Esophagus mucosa (tissue), 1 donor: Measurements from ENCODE around the gene LRRC74A. TPM values are rescaled to one million over a fixed set of nuclear protein-coding genes. Genes with fewer than 3 reads are reported as not detected.
A peak's percentile ranks its signal among the peaks of the same experiment; 100 is the strongest.

ENCODE experiments used
- ATAC-seq: fragments of 200-7000 bp; cut with Tn5 transposase; one replicate; pipeline ENCODE4 v1.9.1; 2020
- total RNA-seq: library from RNA; stranded (reverse); gene quantifications from one replicate; pipeline ENCODE4 v1.2.4, GENCODE V29; 2023
- donor health status: DM: yes; HTN: yes; CAD: no.

LRRC74A gene
- not detected for total RNA-seq

GRCh38 chr14:76826122-76826521 lies at the start of gene LRRC74A:
LRRC74A (plus strand) TSS chr14:76826408; CDS start chr14:76826698, 290 bp downstream.
- peak; percentile 73 for ATAC-seq

GRCh38 chr14:76776428-76777251 lies 49.6 kb upstream of the LRRC74A start:
- ATAC-seq, result no peak

GRCh38 chr14:76777721-76778120 lies 48.5 kb upstream of the LRRC74A start:
- no peak for ATAC-seq

DNA sequence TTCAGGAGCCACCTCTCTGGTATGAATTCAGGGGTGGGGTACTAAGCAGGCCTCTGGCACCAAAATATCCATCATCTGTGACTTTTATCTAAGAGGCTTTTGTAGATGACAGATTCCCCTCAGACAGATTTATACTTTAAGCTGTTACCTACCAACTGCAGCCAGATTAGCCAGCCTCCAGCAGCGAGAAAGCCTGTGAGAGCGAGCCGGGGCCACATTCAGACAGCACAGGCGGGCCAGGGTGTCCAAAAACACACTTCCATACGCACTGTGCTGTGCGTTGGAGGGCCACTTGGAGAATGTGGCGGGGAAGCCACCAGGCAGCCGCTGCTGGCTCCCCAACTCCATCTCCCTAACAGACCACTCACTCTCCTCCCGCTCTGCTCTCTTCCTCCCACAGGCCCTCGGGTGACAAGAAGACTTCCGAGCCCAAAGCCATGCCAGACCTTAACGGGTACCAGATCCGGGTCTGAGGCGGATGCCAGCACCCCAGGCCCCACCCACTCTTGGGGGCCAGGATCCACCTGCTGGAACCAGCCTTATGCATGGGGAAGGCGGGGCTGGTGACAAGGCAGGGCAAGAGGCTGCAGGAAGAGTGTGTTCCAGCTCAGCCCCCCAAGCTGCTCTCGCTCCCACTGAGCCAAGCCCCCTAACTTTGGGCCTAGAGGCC lies 47.5 kb upstream of the LRRC74A start:
- no peak for ATAC-seq

DNA sequence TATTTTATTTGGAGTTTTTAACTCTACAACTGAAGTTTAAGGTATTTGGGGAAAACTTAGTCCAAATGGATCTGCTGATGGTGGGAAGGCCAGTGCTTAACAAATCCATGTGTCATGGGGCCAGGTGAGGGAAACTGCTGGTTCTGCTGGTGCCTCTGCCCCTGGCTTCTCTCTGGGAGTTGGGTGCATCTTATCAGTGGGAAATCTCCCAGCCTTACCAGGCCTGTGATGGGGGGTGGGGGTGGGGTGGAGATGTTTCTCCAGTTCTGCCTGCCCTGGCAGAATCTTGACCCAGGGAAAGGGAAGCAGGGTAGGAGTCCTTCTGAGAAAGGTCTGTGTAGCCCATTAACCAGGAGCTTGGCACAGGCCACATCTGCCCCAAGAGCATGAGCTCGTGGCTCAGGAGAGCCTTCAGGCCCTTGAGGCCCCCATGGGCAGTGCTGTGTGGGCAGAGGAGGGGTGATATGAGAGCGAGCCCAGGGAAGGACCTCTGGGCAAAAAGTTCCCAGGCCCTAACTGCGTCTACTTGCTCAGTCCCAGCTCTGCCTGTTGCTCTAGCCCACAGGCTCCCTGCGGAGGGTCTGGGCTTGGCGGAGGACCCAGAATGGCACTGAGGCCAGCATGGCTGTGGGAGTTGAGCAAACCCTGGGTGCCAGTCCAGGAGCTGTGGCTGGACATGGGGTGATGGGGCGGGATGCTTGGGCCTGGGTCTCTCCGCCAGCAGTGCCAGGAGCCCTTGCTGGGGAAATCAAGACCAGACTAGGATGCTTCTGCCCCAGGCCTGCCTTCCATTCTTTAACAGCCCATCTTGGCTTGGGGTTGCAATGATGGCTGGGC lies 46.8 kb upstream of the LRRC74A start:
- ATAC-seq, result no peak

GRCh38 chr14:76780058-76780345 lies 46.2 kb upstream of the LRRC74A start:
- ATAC-seq, result no peak

DNA sequence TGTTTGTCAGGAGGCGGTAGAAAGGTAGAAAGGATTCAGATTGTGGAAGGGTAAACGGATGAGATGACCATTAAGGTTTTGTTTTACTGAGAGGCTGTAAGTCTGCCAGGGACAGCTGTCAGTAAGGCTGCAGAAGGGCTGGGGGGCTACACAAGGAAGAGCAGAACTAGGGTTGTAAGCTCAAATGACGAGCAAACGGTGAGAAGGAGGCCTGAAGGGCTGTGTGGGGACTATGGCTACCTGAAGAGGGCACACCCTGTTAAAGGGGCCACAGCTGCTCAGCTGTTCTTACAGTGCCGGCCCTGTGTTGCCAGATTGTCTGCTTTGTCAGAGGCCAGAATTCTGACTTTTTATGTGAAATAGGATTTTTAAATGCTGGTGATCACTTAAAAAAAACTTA lies 45.8 kb upstream of the LRRC74A start:
- no peak for ATAC-seq

DNA sequence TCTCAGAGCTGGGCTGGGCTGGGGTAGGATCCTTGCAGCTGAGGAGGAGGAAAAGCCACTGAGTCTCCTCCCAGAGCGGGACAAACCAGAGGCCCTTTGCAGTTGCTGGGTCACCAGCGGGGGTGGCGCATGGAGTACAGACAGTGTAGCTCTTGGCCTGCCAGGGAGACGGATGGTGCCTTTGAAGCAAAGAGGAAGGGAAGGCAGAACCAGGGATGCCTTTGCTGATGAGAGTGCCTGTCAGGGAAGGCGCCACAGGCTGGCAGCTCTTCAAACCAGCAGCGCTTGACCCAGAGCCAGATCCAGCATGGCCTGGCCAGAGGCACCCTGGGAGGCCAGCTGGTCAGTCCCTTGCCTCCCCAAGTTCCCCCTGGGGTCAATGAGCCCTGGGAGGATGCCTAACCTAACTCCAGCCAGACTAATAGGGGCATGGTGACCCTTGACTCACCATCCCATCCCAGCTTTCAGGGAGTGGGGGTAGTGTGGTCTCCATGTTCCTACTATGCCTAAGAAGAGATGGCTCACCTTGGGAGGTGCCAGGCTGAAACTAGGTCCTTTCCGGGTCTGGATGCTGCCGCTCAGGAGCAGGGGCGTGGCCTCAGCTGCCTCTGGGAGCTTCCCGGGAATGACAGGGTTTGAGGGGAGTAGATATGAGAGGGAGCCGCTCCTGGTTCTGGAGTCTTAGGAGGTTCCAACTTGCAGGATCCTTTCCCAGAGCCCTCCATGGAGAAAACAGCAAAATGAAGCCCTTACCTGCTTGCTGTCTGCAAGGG lies 45.1 kb upstream of the LRRC74A start:
- no peak for ATAC-seq

DNA sequence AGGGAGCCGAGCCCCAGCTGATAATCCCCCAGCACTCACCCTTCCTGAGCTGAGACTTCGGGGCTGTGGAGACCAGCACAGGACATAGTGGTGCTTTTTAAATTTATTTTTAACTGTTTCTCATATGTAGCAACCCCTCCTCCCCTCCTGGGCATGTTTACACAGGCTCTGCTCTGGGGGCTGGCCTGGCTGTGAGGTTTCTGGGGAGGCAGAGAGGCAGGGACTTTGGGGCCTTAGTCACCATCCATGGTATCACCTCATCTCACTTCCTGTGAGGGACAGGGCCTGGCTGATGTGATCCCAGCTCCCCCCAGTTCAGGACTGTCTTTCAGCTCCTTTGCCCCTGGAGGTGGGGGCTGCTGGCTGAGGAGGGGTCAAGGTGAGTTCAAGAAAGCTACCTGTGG lies 44.6 kb upstream of the LRRC74A start:
- ATAC-seq, result no peak

DNA sequence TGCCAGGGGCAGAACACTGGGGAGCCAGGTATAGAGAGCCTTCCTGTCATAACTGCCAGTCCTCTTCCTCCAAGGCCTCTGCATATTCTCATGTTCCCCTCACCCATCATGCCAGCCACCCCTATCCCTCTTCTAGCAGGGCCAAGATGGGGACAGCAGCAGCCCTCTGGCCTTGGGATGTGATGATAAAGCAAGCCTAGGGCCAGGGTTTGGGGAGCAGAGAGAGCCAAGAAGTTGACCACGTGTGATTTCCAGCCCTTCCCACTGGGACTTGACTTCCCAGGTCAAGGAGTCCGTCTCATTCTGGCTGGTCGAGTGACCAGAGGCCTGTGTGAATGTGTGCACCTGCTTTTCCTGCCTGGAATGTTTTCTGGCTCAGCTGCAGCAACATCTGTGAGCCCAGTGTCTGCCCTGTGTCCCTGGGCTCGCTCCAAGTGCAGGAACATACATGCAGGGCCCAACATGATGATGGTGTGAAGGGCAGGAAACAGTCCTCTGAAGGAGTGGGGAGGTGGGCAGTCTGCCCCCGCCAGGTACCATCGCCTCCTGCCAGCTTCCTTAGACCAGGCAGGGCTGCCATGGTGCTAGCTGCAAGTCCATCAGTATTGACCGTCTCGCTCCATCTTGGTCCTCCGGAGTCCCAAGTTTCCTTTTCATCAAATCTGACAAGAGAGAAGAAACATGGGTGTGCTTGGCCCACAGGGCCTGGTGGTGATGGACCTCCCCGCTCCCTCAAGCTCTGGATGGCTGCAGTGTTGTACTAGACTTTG lies 43.9 kb upstream of the LRRC74A start:
- ATAC-seq, result no peak

DNA sequence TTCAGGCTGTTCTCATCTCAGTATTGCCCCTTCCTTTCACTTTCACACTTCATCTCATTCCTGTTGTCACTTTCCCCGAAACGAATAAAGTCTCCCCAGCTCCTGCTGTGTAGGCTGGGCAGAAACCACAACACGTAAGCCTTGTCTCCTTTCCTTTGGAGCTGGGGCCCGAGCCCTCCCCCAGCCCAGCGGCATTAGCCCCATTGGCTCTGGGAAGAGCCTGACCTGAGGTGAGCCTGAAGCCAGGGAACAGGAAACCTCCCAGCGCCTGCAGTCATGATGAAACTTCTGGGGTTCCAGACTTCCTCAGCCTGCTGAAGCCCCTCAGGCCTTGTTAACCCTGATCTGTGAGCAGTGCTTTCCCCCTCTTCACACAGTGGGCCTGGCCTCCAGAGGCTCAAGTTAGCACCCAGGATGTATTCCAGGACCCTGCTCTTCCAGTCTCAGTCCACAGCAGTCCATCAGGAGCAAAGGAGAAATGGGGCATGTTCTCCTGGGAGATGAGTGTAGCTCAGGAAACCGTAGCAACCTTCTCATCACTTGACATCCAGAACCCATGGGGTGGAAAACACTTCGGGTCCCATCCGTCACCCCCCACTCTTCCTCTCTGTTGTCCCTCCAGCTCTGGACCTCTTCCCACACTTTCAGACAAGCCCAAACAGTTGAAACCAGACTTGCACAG lies 43.2 kb upstream of the LRRC74A start:
- no peak for ATAC-seq

DNA sequence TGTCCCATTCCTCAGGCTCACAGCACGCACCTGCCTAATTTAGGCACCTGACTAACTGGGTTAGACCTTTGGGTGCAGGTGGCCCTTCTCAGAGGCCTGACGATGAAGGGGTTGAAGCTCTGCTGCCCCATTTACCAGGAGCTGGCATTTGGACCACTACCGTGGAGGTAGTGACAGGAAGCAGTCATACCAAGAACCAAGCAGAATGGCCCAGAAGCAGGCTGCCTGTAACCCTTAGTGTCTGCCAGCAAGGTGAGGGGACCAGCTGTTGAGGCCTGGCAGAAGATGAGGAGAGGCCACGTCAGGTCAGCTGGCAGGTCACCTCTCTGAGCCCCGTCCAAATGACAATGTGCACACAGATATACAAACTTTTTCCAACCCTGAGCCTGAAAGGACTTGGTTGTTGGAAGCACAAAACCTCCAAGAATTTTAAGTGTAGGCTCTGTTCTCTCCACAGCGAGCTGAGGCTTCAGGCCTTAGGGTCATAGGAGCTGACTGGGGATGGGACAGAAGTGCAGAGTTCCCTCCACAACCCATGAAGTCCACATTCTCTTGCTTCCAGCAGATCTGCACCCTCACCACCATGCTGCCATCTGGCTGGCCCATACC lies 41.8 kb upstream of the LRRC74A start:
- no peak for ATAC-seq

DNA sequence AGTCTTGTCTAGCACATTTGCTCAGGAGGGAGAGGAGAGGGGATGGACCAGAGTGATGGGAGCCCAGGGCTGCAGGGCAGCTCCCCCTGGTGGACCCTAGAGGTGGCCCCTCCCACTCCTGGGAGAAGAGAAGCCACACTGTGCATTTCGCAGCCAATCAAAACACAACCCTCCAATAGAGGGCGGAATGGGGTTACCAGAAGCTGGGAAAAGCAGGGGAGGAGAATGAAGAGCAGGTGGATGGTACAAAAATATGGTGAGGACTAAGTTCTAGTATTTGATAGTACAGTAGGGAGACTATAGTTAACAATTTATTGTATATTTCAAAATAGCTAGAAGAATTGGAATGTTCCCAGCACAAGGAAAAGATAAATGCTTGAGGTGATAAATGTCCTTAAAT lies 41.3 kb upstream of the LRRC74A start:
- peak; percentile 83 for ATAC-seq

GRCh38 chr14:76786601-76787000 lies 39.6 kb upstream of the LRRC74A start:
- no peak for ATAC-seq

DNA sequence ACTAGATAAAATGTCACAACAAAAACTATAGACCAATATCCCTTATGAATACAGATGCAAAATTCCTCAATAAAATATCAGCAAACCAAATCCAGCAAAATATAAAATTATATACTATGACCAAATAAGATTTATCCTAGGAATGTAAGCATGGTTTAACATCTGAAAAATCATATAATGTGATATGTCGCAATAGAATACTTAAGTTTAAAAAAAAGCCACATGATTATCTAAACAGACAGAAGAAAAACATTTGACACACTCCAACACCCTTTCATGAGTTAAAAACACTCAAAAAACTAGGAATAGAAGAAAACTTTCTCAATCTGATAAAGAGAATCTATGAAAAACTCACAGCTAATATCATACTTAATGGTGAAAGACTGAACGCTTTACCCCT lies 33.8 kb upstream of the LRRC74A start:
- ATAC-seq, result no peak

- ATAC-seq, result no peak
Observed at GRCh38 chr14:76793324-76793723, 32.9 kb upstream of the LRRC74A start.

DNA sequence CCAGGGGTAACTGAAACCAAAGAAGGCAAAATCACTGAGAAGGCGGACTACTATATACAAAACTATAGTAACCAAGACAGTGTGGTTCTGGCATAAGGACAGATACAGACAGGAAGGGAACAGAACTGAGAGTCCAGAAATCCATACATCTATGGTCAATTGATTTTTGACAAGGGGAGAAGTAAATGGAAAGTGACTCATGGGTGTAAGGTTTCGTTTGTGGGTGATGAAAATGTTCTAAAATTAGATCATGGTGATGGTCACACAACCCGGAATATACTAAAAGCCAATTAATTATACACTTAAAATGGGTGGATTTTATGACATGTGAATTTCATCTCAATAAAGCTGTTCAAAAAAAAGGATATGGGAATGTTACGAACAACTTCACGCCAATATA lies 32.3 kb upstream of the LRRC74A start:
- ATAC-seq, result no peak

- ATAC-seq, result no peak
Observed at GRCh38 chr14:76806446-76806845, 19.8 kb upstream of the LRRC74A start.

- no peak for ATAC-seq
Observed at GRCh38 chr14:76808011-76808410, 18.2 kb upstream of the LRRC74A start.

DNA sequence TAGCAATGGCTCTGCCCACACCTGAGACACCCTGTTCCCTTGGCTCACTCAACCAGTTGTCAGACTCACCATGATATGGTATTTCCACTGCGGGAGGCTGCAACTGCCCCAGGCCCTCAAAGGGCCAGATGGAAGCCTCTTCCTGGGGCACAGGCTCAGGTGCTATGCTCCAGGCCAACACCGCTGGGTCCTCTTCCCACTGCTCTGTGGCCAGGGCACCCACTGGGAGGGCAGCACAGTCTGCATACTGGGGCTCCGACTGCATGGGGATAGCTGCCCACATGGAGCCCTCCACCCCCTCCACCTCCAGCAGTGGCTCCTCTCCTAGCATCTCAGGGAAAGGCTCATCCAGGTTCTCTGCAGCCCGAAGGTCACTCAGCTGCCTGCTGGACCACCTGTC lies 17.2 kb upstream of the LRRC74A start:
- no peak for ATAC-seq

DNA sequence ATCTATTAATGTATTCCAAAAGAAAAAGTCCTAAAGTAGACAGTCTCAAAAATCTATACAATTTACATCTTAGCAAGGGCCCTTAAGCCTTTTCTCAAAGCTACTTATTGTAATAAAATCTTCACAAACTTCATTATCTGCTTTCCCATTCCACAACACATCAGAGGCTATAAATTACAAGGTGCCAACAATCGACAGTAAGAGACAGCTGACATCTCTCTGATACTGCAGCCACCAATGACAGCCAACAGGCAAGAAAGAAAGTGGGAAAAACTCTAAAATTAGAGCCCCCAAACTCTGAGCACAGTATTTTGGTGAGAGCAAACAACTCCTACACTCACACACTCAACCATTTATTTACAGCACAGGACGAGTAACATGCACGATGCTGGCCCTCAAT lies 15.7 kb upstream of the LRRC74A start:
- no peak for ATAC-seq
